ENCODE data around the gene DUSP22.
A peak's percentile ranks its signal among the peaks of the same experiment; 100 is the strongest.

Gene DUSP22

GRCh38 chr6:328924-329323, 36.6 kb downstream of the DUSP22 start:
- no peak for TF ChIP-seq CTCF (conservative IDR thresholded peaks at IDR 0.05)
- H3K27ac ChIP-seq = no peak overlapping the region

GRCh38 chr6:329888-330691, 37.8 kb downstream of the DUSP22 start:
- no peak for TF ChIP-seq CTCF (conservative IDR thresholded peaks at IDR 0.05)
- no peak overlapping the region for H3K27ac ChIP-seq

- TF ChIP-seq CTCF (conservative IDR thresholded peaks at IDR 0.05) = no peak
- H3K27ac ChIP-seq = no peak overlapping the region
Observed at GRCh38 chr6:330948-331347, 38.7 kb downstream of the DUSP22 start.

- H3K27ac ChIP-seq = peak overlapping the region; percentile 13; the same call in 1 of the 2 replicates
- no peak for TF ChIP-seq CTCF (conservative IDR thresholded peaks at IDR 0.05)
Observed at GRCh38 chr6:331622-332521, 39.6 kb downstream of the DUSP22 start.

- no peak overlapping the region for H3K27ac ChIP-seq
- TF ChIP-seq CTCF (conservative IDR thresholded peaks at IDR 0.05) = no peak
Observed at GRCh38 chr6:332671-333070, 40.4 kb downstream of the DUSP22 start.

GRCh38 chr6:333379-334002, 41.2 kb downstream of the DUSP22 start:
- no peak for TF ChIP-seq CTCF (conservative IDR thresholded peaks at IDR 0.05)
- H3K27ac ChIP-seq = no peak overlapping the region
